ENCODE data around the gene TIFAB. TPM values are rescaled to one million over a fixed set of nuclear protein-coding genes. Genes with fewer than 3 reads are reported as not detected.

The TIFAB gene
- polyA plus RNA-seq, 1 donor = 1.4 TPM

DNA sequence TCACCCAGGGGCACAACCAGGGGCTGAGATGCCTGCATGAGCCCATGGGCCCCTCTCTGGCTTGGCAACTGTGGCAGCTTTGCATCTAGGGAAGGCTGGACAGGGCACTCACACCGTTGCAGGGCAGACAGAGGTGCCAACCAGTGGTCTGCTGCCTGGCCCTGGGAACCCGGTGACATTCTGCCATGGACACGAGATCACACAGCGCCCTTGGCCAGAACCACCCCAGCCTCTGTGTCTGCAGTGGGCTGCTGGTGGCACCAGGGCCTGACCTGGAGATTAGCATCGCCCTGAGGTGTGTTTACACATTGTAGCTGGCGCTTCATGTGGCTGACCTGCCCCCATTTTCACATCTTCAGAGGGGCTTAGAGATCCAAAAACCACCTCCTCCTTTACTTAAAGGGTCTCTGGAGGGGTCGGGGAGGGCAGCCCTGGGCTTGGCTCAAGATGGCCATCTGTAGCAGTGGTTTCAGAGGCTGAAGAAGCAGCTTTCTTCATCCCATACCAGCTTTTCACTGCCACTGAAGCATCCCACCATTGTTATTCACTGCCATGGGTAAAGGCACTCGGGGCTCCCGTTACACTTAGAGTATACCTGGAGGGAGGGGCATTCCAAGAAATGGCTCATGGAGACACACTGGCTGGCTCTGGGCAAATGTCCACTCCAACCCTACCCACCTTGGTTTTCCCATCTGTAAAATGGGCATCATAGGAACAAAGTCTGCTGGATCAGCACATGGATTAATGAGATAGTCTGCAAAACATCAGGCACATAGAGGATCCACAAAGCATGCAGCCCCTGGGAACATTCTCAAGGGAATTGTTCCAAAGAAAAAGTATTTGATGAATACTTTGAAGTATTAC lies 16.5 kb downstream of the TIFAB start:
- Histone ChIP-seq H3K9me3 (ENCODE audit: control insufficient read depth, low read depth, low read length) (no peaks in the 10 kb centered on the region), H3K27ac (ENCODE audit: low read length) (no peak overlapping the region), H3K4me1 (ENCODE audit: control insufficient read depth, insufficient read depth, low read length) (peaks cover 17% of the 10 kb centered on the region), H3K4me3 (ENCODE audit: low read length) (no peak overlapping the region), H3K27me3 (ENCODE audit: control insufficient read depth, insufficient read depth, low read length) (no peaks in the 10 kb centered on the region), H3K36me3 (ENCODE audit: control insufficient read depth, insufficient read depth, low read length) (no peaks in the 10 kb centered on the region)
- WGBS (ENCODE audit: insufficient coverage, low lambda C conversion rate) = no CpG with 5 or more reads among the region's 9 CpGs
- DNase-seq = no peak

DNA sequence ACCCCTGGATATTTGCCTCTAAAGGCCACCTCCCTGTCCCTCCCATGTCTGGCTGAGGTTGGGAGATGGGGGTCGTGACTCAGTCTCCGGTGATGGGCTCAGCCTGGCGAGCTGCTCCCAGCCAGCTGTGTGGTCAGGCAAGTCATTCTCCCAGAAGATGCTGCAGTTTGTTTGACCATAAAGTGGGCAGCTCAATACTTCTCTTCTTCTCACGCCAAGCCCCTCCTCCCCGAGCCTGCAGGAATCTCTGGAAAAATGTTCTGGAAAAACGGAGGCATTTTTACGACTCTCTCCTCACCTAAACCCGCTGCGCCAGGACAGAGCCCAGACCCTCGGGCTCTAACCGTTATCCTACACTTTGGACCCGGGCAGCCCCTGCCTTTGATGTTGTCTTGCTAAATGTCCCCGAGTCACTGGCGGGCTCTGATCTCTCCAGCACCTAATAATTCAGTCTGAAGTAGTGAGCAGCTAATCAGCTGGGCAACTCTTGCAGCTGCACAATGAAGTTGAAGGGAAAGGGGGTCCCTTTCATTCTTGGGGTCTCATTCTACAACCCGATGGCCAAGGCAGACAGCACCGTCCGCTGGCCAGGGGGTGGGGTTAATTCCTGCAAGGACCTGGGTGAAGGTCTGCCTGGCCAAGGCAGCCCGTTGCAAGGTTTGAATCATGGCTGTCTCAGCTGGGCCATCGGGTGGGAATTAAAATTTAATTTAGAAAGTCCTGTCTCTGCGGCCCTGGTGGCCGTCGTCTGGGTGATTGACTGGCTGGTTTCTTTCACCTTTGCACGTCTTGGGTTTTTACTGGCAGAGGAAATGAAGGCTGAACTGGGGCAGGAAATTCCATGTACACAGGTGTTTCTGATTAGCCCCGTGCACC lies 17.3 kb downstream of the TIFAB start:
- H3K27ac ChIP-seq (ENCODE audit: low read length) = no peak overlapping the region
- no peaks in the 10 kb centered on the region for H3K9me3 ChIP-seq (ENCODE audit: control insufficient read depth, low read depth, low read length)
- H3K4me3 ChIP-seq (ENCODE audit: low read length) = no peak overlapping the region
- H3K36me3 ChIP-seq (ENCODE audit: control insufficient read depth, insufficient read depth, low read length) = no peaks in the 10 kb centered on the region
- DNase-seq = no peak
- no peaks in the 10 kb centered on the region for H3K27me3 ChIP-seq (ENCODE audit: control insufficient read depth, insufficient read depth, low read length)
- H3K4me1 ChIP-seq (ENCODE audit: control insufficient read depth, insufficient read depth, low read length) = peaks cover 17% of the 10 kb centered on the region
- WGBS (ENCODE audit: insufficient coverage, low lambda C conversion rate) = no CpG with 5 or more reads among the region's 24 CpGs

DNA sequence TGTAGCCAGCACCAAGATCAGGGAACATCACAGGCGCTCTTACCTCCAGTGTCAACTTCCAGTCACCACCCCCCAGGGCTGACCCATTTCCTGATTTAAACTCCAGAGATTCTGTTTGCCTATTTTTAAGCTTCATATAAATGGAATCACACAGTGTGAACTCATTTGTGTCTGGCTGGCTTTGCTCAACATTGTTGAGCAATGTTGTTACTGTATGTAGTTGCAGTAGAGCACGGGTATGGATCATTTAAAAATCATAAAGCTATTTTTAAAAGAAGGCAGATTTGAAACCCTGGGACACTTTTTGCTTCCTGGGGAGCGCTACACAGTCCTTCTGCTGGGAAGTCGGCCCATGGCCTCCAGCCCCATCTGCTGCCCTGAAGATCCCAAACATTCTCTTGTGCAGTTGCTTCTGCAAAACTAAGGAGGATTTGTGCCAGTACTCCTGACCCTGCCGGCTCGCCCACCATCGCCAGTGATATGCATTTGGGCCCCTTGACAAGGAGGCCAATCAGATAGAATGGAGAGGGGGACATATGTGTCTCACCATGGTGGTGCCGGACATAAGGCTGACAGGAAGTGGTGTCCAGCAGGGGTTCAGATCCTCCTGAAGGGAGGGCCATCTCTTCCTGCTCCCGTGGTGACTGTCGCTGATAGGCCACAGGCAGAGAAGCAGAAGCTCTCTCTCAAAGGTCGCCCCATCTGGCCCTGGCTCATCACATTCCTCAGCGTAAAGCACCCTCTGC lies 18.3 kb downstream of the TIFAB start:
- DNase-seq = no peak
- Histone ChIP-seq H3K9me3 (ENCODE audit: control insufficient read depth, low read depth, low read length) (no peaks in the 10 kb centered on the region), H3K27ac (ENCODE audit: low read length) (no peak overlapping the region), H3K4me1 (ENCODE audit: control insufficient read depth, insufficient read depth, low read length) (peaks cover 19% of the 10 kb centered on the region), H3K36me3 (ENCODE audit: control insufficient read depth, insufficient read depth, low read length) (no peaks in the 10 kb centered on the region), H3K4me3 (ENCODE audit: low read length) (no peak overlapping the region), H3K27me3 (ENCODE audit: control insufficient read depth, insufficient read depth, low read length) (no peaks in the 10 kb centered on the region)
- WGBS (ENCODE audit: insufficient coverage, low lambda C conversion rate) = no CpG with 5 or more reads among the region's 12 CpGs

DNA sequence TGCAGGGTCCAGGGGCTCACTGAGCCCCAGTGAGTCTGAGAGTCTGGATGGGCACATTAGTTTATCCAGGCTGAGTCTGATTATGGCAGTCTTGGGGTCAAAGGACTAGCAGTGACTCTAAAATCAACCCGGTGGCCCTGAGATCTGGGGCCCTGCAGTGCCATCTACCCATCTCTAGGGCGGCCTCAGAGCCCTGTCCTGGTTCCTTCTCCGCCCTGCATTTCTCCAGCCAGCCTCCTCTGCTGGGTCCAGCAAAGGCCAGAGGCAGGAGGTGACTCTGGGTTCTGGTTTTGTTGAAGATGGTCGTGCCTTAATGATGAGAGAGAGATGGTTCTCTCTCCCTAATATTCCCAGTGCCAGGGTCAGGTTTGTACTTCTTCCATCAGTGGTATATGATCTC lies 20.0 kb downstream of the TIFAB start:
- no peaks in the 10 kb centered on the region for H3K27me3 ChIP-seq (ENCODE audit: control insufficient read depth, insufficient read depth, low read length)
- H3K36me3 ChIP-seq (ENCODE audit: control insufficient read depth, insufficient read depth, low read length) = no peaks in the 10 kb centered on the region
- H3K9me3 ChIP-seq (ENCODE audit: control insufficient read depth, low read depth, low read length) = peaks cover 10% of the 10 kb centered on the region
- no peak for DNase-seq
- no CpG with 5 or more reads among the region's 4 CpGs for WGBS (ENCODE audit: insufficient coverage, low lambda C conversion rate)
- H3K4me1 ChIP-seq (ENCODE audit: control insufficient read depth, insufficient read depth, low read length) = peaks cover 16% of the 10 kb centered on the region
- H3K4me3 ChIP-seq (ENCODE audit: low read length) = no peak overlapping the region
- H3K27ac ChIP-seq (ENCODE audit: low read length) = no peak overlapping the region

DNA sequence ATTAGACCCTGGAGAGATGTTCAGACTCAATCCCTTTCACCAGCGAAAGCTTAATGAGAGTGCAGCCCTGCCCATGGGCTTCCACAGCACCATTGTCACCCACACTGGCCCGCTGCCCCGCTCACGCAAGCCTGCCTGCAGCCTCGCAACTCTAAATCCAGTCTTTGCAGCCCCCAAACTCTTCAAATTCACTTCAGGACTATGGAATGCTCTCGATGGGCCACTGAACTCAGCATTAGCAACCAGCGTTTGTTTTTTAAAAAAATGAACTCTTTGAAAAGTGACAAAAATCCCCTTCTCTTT lies 22.1 kb downstream of the TIFAB start:
- Histone ChIP-seq H3K36me3 (ENCODE audit: control insufficient read depth, insufficient read depth, low read length) (no peaks in the 10 kb centered on the region), H3K4me3 (ENCODE audit: low read length) (no peak overlapping the region), H3K27ac (ENCODE audit: low read length) (no peak overlapping the region), H3K27me3 (ENCODE audit: control insufficient read depth, insufficient read depth, low read length) (no peaks in the 10 kb centered on the region), H3K9me3 (ENCODE audit: control insufficient read depth, low read depth, low read length) (peaks cover 10% of the 10 kb centered on the region), H3K4me1 (ENCODE audit: control insufficient read depth, insufficient read depth, low read length) (peaks cover 23% of the 10 kb centered on the region)
- no peak for DNase-seq
- WGBS (ENCODE audit: insufficient coverage, low lambda C conversion rate) = no CpG with 5 or more reads among the region's 7 CpGs

DNA sequence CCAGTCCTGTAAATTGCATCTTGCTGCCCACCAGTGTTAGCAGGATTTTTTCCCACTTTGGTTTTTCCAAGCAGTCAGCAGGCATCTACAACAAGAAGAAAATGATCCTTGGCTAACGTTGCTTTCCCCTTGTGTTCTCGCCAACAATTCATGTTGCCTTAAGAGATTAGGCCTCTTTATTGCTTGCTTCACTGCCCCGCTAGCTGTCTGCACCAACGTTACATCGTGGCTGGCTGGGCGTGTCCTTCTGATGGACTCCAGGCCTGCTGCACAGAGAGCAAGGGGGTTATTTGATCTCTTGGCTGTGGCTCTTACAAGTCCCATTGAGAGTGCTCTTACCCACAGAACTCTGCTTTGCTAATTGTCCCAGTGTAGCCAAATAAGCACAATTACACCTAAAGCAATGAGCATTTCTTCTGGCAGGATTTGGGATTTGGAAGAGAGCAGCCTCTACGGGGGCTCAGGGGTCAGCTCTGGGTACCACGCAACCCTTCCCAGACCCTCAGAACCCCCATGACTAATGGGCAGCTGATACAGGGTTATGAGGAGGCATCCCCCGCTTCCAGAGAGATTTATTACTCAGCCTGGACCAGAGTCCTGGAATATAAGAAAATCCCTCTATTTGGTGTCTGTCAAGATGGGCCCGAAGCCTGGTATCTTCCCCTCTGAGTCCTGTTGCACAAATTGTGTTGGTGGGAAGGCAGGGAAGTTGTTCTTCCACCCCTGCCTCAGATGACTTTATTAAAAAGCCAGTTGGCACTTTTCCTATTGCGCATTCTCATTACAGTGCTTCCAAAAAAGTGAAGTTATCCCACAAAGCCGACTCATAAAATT lies 22.6 kb downstream of the TIFAB start:
- Histone ChIP-seq H3K36me3 (ENCODE audit: control insufficient read depth, insufficient read depth, low read length) (no peaks in the 10 kb centered on the region), H3K9me3 (ENCODE audit: control insufficient read depth, low read depth, low read length) (peaks cover 10% of the 10 kb centered on the region), H3K27ac (ENCODE audit: low read length) (no peak overlapping the region), H3K27me3 (ENCODE audit: control insufficient read depth, insufficient read depth, low read length) (no peaks in the 10 kb centered on the region), H3K4me3 (ENCODE audit: low read length) (no peak overlapping the region), H3K4me1 (ENCODE audit: control insufficient read depth, insufficient read depth, low read length) (peaks cover 23% of the 10 kb centered on the region)
- DNase-seq = peak; percentile 48 to 72
- no CpG with 5 or more reads among the region's 12 CpGs for WGBS (ENCODE audit: insufficient coverage, low lambda C conversion rate)

DNA sequence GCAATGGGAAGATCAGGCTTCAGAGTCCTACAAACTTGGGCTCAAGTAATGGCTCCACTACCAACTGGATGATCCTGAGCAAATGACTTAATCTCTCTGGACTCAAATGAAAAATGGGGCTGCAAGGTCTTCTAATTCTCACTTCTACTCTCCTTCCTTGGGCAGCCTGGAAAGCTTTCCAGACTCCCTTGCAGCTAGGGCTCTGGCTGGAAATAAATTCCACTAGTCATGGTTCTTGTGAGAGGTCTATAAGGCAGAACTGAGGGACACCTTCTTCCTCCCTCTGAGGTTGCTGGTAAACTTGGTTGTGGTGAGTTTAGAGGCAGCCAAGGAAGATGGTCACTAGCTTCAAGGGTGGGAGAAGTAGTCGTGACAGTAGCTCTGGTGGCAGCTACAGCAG lies 23.6 kb downstream of the TIFAB start:
- no peak overlapping the region for H3K4me3 ChIP-seq (ENCODE audit: low read length)
- 100% methylated on average over 1 of the region's 1 CpG for WGBS (ENCODE audit: insufficient coverage, low lambda C conversion rate)
- H3K27ac ChIP-seq (ENCODE audit: low read length) = no peak overlapping the region
- no peaks in the 10 kb centered on the region for H3K36me3 ChIP-seq (ENCODE audit: control insufficient read depth, insufficient read depth, low read length)
- H3K4me1 ChIP-seq (ENCODE audit: control insufficient read depth, insufficient read depth, low read length) = peaks cover 28% of the 10 kb centered on the region
- H3K9me3 ChIP-seq (ENCODE audit: control insufficient read depth, low read depth, low read length) = peaks cover 10% of the 10 kb centered on the region
- H3K27me3 ChIP-seq (ENCODE audit: control insufficient read depth, insufficient read depth, low read length) = no peaks in the 10 kb centered on the region
- DNase-seq = no peak

DNA sequence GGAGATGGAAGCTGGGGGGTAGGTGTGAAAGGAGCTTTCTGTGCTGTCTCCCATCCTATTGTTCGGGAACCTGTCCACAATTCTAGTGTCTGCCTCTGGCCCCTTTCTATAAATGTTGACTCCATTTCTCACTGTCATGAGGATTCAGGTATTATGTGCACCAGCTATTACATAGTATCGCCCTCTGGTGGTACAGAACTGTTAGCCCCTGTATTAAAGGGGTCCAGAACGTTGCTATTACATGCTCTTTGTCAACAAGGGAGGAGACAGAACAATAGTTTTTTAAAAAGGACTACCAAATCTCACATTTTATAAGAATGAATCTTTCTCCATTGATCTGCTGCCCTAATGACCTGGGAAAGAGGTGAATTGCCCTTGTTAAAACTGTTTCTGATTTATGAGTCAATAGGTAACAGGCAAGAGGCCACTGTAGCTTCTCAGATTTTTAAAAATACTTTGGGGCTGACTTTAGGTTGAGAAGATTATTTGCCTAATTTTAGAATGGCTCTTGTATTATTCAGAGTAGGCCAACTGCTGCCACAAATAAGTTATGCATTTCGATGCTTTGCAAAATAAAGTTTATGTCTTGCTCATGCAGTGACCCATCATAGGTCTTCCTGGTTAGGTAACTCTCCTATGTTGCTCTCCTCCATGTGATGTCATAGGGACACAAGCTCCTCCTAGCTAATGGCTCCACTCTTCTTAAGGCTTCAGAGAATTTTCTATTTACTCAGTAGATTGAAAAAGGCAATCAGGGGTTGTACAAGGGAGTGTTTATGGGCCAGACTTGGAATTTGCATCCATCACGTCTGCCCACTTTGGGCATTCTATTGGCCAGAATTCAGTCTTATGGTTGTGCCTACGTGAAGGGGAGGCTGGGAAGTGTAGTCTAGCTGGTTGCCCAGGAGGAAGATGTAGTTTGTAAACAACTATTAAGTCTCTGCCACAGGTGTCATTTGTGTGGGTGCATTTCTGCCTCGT lies 25.8 kb downstream of the TIFAB start:
- H3K36me3 ChIP-seq (ENCODE audit: control insufficient read depth, insufficient read depth, low read length) = no peaks in the 10 kb centered on the region
- peak; percentile 36 to 59 for DNase-seq
- 20% methylated on average over 1 of the region's 7 CpGs for WGBS (ENCODE audit: insufficient coverage, low lambda C conversion rate)
- H3K9me3 ChIP-seq (ENCODE audit: control insufficient read depth, low read depth, low read length) = peaks cover 10% of the 10 kb centered on the region
- no peaks in the 10 kb centered on the region for H3K27me3 ChIP-seq (ENCODE audit: control insufficient read depth, insufficient read depth, low read length)
- H3K4me1 ChIP-seq (ENCODE audit: control insufficient read depth, insufficient read depth, low read length) = peaks cover 31% of the 10 kb centered on the region
- H3K27ac ChIP-seq (ENCODE audit: low read length) = no peak overlapping the region
- H3K4me3 ChIP-seq (ENCODE audit: low read length) = no peak overlapping the region

DNA sequence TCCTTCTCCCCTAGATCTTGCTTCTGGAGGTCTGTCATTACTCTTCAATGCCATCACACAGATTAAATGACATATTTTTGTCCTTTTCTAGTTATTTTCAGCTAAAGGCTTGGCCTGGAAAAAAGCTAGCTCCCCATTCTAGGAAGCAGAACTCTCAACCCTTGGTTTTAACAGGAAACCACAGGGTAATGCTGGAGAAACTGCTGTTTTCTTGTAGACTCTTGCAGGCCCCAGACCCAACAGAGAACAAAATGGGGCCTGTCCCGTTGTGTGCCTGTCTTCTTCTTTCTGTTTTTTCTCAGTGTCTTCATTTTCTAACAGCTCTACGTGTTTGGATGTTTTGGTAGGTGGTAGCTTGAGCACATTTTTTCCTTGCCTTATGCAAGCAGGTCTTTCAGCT lies 26.5 kb downstream of the TIFAB start:
- Histone ChIP-seq H3K36me3 (ENCODE audit: control insufficient read depth, insufficient read depth, low read length) (no peaks in the 10 kb centered on the region), H3K27ac (ENCODE audit: low read length) (no peak overlapping the region), H3K4me1 (ENCODE audit: control insufficient read depth, insufficient read depth, low read length) (peaks cover 31% of the 10 kb centered on the region), H3K9me3 (ENCODE audit: control insufficient read depth, low read depth, low read length) (peaks cover 10% of the 10 kb centered on the region), H3K27me3 (ENCODE audit: control insufficient read depth, insufficient read depth, low read length) (no peaks in the 10 kb centered on the region), H3K4me3 (ENCODE audit: low read length) (no peak overlapping the region)
- DNase-seq = no peak
- 29% methylated on average over 1 of the region's 2 CpGs for WGBS (ENCODE audit: insufficient coverage, low lambda C conversion rate)

Measured in large intestine (tissue), 3 donors.